Measurements from ENCODE around the gene SLC34A3.

Gene SLC34A3

DNA sequence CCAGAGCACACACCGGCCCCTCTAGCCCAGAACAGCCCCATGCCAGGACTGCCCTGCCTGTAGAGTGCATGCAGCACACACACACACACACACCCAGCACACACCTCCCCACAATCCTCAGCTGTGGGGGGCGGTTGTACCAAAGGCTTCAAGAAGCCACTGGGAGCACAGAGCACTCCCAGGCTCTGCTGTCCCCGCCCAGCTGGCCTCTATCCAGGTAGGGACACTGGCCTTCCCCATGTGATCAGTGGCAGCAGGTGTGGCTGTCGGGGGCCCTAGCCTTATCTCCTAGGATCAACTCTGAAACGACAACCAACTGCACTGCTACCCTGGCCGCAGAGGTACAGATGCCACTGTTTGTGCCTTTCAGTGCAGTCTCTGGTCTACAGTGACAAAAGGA lies 44.3 kb upstream of the SLC34A3 start:
- no peak overlapping the region for H3K4me3 ChIP-seq (replicated peaks; ENCODE audit: low read depth, low read length)
- TF ChIP-seq, protein P1, sequence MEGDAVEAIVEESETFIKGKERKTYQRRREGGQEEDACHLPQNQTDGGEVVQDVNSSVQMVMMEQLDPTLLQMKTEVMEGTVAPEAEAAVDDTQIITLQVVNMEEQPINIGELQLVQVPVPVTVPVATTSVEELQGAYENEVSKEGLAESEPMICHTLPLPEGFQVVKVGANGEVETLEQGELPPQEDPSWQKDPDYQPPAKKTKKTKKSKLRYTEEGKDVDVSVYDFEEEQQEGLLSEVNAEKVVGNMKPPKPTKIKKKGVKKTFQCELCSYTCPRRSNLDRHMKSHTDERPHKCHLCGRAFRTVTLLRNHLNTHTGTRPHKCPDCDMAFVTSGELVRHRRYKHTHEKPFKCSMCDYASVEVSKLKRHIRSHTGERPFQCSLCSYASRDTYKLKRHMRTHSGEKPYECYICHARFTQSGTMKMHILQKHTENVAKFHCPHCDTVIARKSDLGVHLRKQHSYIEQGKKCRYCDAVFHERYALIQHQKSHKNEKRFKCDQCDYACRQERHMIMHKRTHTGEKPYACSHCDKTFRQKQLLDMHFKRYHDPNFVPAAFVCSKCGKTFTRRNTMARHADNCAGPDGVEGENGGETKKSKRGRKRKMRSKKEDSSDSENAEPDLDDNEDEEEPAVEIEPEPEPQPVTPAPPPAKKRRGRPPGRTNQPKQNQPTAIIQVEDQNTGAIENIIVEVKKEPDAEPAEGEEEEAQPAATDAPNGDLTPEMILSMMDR (IDR thresholded peaks at IDR 0.05; ENCODE audit: low read length, missing control alignments), result no peak
- no peak for DNase-seq (ENCODE audit: low read depth)

DNA sequence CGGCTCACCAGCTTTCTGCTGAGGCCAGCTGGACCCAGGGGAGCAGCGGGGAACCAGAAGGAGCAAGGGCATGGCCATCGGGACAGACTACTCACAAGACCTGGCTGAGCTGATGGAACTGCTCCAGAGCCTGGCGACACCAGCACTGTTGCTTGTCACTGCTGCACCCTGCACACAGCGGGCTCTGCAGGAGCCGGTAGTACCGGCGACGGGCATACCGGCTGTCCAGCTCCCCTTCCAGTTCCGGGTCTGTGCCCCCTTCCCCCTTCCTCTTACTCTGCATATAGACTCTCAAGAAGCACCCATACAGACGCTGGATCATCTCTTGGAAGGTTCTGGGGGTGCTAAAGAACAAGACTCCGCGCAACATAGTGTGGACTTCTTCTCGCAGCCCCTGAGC lies 43.3 kb upstream of the SLC34A3 start:
- DNase-seq (ENCODE audit: low read depth), result no peak
- peak overlapping the region; percentile 94 for H3K4me3 ChIP-seq (replicated peaks; ENCODE audit: low read depth, low read length)
- TF ChIP-seq, protein P1 (IDR thresholded peaks at IDR 0.05; ENCODE audit: low read length, missing control alignments), result no peak

DNA sequence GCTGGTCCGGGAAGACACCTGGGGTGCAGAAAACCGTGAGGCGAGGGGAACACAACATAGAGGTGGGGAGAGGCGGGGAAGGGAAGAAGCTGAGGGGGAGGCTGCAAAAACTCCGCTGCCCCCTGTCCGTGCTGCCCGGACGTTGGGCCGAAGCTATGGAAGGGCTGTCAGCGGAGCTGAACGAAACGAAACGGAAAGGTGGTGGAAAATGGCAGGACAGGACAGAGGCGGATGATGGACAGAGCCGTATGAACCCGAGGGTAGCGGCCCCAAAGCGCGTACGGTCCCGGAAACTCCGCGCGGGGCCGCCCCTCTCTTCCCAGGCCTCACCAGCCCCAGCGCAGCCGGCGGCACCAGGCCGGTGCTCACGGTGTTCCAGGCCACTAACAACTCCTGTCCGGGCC lies 42.6 kb upstream of the SLC34A3 start:
- DNase-seq (ENCODE audit: low read depth), result no peak
- H3K4me3 ChIP-seq (replicated peaks; ENCODE audit: low read depth, low read length), result peak overlapping the region; percentile 94
- TF ChIP-seq, protein P1 (IDR thresholded peaks at IDR 0.05; ENCODE audit: low read length, missing control alignments), result no peak

DNA sequence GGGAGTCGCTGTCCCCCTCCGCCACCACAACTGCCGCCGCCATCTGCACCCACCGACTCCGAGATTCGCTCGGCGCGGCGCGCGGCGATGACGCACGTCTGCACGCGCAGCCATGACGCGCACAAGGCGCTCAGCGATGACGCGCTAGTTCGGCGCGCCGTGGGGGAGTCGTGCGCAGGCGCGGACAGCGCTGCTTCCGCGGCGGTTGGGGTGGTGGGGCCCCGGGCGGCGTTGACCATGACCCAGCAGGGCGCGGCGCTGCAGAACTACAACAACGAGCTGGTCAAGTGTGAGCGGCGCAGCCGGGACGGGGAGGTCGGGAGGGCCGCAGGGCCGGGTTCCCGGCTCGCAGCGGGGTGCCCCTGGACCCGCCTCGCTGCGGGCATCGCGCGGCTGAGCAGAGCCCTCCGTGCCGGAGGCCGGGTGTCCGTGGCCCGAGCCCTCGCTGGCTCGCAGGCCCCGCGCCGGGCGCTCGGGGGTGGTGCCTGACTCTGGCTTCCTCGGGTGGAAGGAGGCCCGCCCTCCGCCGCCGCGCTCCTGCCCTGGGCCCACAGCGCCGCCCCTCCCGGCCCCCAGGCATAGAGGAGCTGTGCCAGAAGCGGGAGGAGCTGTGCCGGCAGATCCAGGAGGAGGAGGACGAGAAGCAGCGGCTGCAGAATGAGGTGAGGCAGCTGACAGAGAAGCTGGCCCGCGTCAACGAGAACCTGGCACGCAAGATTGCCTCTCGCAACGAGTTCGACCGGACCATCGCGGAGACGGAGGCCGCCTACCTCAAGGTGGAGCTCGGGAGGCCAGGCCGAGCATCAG lies 42.0 kb upstream of the SLC34A3 start, which contains the start of the genes ANAPC2 and SSNA1:
Gene ANAPC2 (minus strand): TSS at position 71 of the 807 bp plus-strand sequence. CDS start 28 bp downstream, at position 43.
Gene SSNA1 (plus strand): TSS at position 187 of the 807 bp plus-strand sequence. CDS start 51 bp downstream, at position 238.
- peak; percentile 96 for DNase-seq (ENCODE audit: low read depth)
- H3K4me3 ChIP-seq (replicated peaks; ENCODE audit: low read depth, low read length), result peak within 1 kb of the TSS; percentile 94
- TF ChIP-seq, protein P1 (IDR thresholded peaks at IDR 0.05; ENCODE audit: low read length, missing control alignments), result peak; percentile 43

DNA sequence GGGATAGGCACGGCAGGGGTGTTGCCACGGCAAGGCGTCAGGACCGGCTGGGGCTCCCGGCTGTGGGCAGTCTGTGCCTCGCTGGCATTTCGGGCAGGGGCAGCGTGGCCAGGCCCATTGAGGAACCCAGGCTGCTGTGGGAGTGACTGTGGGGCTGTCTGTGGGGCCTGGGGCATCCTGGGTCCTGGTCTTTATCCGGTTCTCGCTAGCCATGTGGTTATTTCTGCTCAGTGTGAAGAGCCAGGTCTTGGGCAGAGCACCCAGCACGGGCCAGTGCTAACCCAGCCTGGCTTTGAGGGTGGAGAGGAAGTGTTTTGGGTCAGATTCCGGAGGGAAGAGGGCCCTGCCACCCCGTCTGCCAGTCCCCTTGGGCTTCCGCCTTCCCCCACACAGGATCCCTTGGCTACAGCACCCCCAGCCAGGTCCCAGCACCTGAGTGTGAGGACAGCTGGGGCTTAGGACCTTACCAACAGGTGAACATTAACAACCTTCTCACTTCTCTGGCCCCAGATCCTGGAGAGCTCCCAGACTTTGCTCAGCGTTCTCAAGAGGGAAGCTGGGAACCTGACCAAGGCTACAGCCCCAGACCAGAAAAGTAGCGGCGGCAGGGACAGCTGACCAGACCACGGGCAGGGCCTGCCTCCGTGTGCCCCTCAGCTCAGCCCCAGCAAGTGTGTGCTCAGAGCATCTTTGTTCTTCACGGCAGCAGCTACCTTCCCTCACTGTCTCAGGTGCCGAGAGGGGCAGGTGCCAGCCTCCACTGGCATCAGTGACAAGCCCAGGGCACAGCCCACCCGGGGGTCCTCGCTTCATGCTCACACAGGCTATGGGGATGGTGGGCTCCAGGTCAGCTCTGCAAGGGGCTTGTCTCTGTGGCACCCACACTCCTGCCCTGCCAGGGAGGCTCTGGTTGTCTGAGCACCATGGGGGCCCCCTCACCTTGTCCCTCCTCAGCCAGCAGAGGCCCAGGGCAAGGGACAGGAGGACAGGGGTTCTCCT lies 41.1 kb upstream of the SLC34A3 start:
- H3K4me3 ChIP-seq (replicated peaks; ENCODE audit: low read depth, low read length), result peak overlapping the region; percentile 94
- TF ChIP-seq, protein P1 (IDR thresholded peaks at IDR 0.05; ENCODE audit: low read length, missing control alignments), result no peak
- DNase-seq (ENCODE audit: low read depth), result no peak

DNA sequence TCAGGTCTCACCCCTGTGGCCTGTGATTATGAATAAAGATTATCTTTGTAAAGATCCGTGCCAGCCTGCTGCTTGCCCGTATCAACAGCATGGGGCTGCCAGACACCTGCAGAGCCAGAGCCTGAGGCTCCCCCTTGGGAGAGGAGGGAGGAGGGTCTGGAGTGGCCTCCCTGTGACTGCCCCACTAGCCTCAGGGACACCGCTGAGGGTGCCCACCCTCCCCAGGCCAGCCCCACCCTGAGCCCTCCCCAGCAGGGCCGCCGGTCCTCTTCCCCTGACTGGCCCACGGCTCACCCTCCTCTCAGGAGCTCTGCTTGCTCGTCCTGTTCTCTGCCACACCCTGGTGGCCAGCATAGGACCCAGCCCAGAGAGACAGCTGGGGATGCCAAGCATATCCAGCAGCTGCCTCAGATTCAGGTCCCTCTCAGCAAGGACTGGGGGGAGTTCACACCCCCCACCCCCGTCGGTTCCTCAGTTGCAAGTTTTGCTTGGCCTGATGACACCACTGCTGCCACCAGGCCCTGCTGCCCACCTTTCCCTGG lies 40.3 kb upstream of the SLC34A3 start:
- TF ChIP-seq, protein P1 (IDR thresholded peaks at IDR 0.05; ENCODE audit: low read length, missing control alignments), result no peak
- no peak for DNase-seq (ENCODE audit: low read depth)
- H3K4me3 ChIP-seq (replicated peaks; ENCODE audit: low read depth, low read length), result no peak overlapping the region

Data from fibroblast of pulmonary artery (primary cell).